ENCODE results near the gene NFU1. TPM values are rescaled to one million over a fixed set of nuclear protein-coding genes. Genes with fewer than 3 reads are reported as not detected.

Gene NFU1
- total RNA-seq, 2 experiments from 2014 or later = 15.4 to 30.5 TPM

DNA sequence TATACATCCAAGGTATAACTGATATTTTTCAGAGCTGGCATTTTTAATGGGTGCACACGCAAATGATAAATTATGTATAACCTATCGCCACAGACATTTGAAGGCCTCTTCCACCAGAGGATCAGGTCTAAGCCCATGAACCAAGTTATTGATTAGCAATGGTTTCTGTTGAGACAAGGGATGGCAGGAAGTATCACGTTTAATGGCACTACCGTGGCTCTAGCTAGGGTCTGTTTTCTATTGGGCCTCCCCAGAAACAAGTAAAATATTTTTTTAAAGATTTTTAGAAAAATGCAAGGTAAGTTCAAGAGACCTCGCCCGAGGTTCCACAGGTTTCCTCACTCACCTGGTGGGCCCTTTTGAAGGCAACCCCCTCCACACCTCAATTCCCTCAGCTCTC, 50.9 kb downstream of the NFU1 start:
- no TSS peak for BruUV-seq (replicated peaks)
- Histone ChIP-seq H3K79me2 (ENCODE audit: insufficient read depth, low read depth, low read length) (peaks cover 54% of the 10 kb centered on the region), H3K9me3 (ENCODE audit: low read length) (no peaks in the 10 kb centered on the region), H4K20me1 (ENCODE audit: insufficient read depth, low read length) (0 out of 2 replicates have a peak, but pooled peaks cover 7% of the 10 kb centered on the region), H3K4me3 (ENCODE audit: low read depth, low read length, poor library complexity, severe bottlenecking) (peak overlapping the region; percentile 90), H3K36me3 (ENCODE audit: insufficient read depth, low read length) (no peaks in the 10 kb centered on the region; the same call in 1 of the 2 replicates), H3K4me2 (ENCODE audit: low read length) (peak overlapping the region; percentile 97), H2AFZ (ENCODE audit: low read length) (peak overlapping the region; percentile 87; the same call in 1 of the 2 replicates), H3K9me2 (ENCODE audit: insufficient read depth, low read length) (no peaks in the 10 kb centered on the region), H3K4me1 (ENCODE audit: insufficient read depth, low read length, poor library complexity, severe bottlenecking) (peaks cover 21% of the 10 kb centered on the region), H3K27ac (ENCODE audit: low read depth, low read length, poor library complexity, severe bottlenecking) (peak overlapping the region; percentile 48)
- CTCF ChIA-PET (ENCODE audit: unreplicated experiment) = no interaction called here
- peak; percentile 14 for DNase-seq (ENCODE audit: low spot score)
- TF ChIP-seq EZH2phosphoT487 (IDR thresholded peaks at IDR 0.05; ENCODE audit: borderline replicate concordance, low read depth, low read length) = no peak
- TF ChIP-seq, protein P1, sequence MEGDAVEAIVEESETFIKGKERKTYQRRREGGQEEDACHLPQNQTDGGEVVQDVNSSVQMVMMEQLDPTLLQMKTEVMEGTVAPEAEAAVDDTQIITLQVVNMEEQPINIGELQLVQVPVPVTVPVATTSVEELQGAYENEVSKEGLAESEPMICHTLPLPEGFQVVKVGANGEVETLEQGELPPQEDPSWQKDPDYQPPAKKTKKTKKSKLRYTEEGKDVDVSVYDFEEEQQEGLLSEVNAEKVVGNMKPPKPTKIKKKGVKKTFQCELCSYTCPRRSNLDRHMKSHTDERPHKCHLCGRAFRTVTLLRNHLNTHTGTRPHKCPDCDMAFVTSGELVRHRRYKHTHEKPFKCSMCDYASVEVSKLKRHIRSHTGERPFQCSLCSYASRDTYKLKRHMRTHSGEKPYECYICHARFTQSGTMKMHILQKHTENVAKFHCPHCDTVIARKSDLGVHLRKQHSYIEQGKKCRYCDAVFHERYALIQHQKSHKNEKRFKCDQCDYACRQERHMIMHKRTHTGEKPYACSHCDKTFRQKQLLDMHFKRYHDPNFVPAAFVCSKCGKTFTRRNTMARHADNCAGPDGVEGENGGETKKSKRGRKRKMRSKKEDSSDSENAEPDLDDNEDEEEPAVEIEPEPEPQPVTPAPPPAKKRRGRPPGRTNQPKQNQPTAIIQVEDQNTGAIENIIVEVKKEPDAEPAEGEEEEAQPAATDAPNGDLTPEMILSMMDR (conservative IDR thresholded peaks at IDR 0.05; ENCODE audit: low read length) = no peak
- intact Hi-C loops (cut with micrococcal nuclease; ENCODE audit: unreplicated experiment) = loop anchor here (2.0 kb wide), 1 partner anchor 256 kb away; the partner anchor contains the start of gene AAK1
- POLR2A ChIA-PET = interaction anchor here (0.8 to 2.1 kb wide), 4 partner anchors 9 to 506 kb away, joined by 3 to 11 read pairs (median 4); partner anchors contain the start of gene NFU1

DNA sequence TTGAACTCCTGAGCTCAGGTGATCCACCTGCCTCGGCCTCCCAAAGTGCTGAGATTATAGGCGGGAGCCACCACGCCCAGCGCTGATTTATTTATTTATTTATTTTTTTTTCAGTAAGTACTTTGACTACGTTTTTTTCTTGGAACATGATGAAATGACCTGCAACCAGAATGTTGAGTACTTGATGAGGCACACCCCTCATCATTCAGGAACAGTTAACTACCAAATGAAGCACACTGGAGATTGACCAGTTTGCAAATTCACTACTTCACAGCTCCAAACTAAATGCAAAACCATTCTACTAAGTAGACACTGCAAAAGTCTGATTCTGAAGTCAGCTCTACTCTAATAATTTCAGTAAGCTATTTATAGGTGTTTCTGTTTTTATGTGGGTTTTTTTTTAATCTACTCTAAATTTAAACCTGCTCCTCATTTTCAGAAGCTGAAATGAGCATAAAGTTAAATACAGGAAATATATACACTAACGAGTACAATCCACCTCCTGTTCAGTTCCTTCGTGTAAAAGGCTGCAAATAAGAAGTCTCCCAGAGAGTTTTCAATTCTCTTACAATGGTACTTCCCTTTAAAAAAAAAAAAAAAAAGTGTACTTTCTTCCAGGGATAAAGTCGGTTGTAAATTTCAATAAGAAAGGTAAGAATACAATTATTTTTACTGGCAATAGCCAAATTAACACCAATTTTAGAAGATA, 51.6 kb downstream of the NFU1 start:
- Histone ChIP-seq H3K4me1 (ENCODE audit: insufficient read depth, low read length, poor library complexity, severe bottlenecking) (peaks cover 21% of the 10 kb centered on the region), H3K27ac (ENCODE audit: low read depth, low read length, poor library complexity, severe bottlenecking) (no peak overlapping the region), H3K4me3 (ENCODE audit: low read depth, low read length, poor library complexity, severe bottlenecking) (peak overlapping the region; percentile 90), H3K36me3 (ENCODE audit: insufficient read depth, low read length) (no peaks in the 10 kb centered on the region; the same call in 1 of the 2 replicates), H3K9me3 (ENCODE audit: low read length) (no peaks in the 10 kb centered on the region), H3K4me2 (ENCODE audit: low read length) (peak overlapping the region; percentile 97), H4K20me1 (ENCODE audit: insufficient read depth, low read length) (0 out of 2 replicates have a peak, but pooled peaks cover 8% of the 10 kb centered on the region), H3K79me2 (ENCODE audit: insufficient read depth, low read depth, low read length) (peaks cover 61% of the 10 kb centered on the region), H2AFZ (ENCODE audit: low read length) (no peak overlapping the region), H3K9me2 (ENCODE audit: insufficient read depth, low read length) (no peaks in the 10 kb centered on the region)
- no peak for TF ChIP-seq EZH2phosphoT487 (IDR thresholded peaks at IDR 0.05; ENCODE audit: borderline replicate concordance, low read depth, low read length)
- TF ChIP-seq, protein P1 (conservative IDR thresholded peaks at IDR 0.05; ENCODE audit: low read length) = no peak
- BruUV-seq (replicated peaks) = TSS peak; percentile 55
- ChIA-PET CTCF (ENCODE audit: unreplicated experiment) (no interaction called here), POLR2A (interaction anchor here (0.6 to 2.1 kb wide), 5 partner anchors 8 to 674 kb away, joined by 3 to 11 read pairs (median 4); partner anchors contain the start of gene NFU1)
- peak; percentile 16 for DNase-seq (ENCODE audit: low spot score)
- intact Hi-C loops (cut with micrococcal nuclease; ENCODE audit: unreplicated experiment) = loop anchor here (2.0 kb wide), 1 partner anchor 257 kb away; the partner anchor contains the start of gene AAK1

Measured in OCI-LY7 (cell line).